ENCODE measurements around the gene ENPP7. TPM values are rescaled to one million over a fixed set of nuclear protein-coding genes. Genes with fewer than 3 reads are reported as not detected.

The ENPP7 gene
- total RNA-seq, 1 experiment from 2014 or later, result not detected

- H3K27me3 ChIP-seq (ENCODE audit: low read length), result no peaks in the 10 kb centered on the region
- peak; percentile 79 for DNase-seq
- H3K4me1 ChIP-seq (ENCODE audit: low read length), result peaks cover 8% of the 10 kb centered on the region
Measured at GRCh38 chr17:79789943-79790804, 59.4 kb downstream of the ENPP7 start.

GRCh38 chr17:79790805-79791734, 60.3 kb downstream of the ENPP7 start:
- Histone ChIP-seq H3K36me3 (ENCODE audit: insufficient read depth, low read length) (peaks cover 12% of the 10 kb centered on the region; the same call in 1 of the 2 replicates), H3K27me3 (ENCODE audit: low read length) (no peaks in the 10 kb centered on the region), H3K79me2 (ENCODE audit: low read length) (peaks cover 12% of the 10 kb centered on the region), H3K27ac (ENCODE audit: low read length) (no peak overlapping the region), H3K4me3 (ENCODE audit: low read length) (no peak overlapping the region), H3K4me2 (ENCODE audit: low read depth, low read length, poor library complexity, severe bottlenecking) (no peak overlapping the region), H3K9ac (ENCODE audit: low read length) (no peak overlapping the region), H4K20me1 (ENCODE audit: insufficient read depth, low read depth, low read length) (peaks cover 11% of the 10 kb centered on the region), H3K9me2 (replicated peaks; ENCODE audit: insufficient read depth, low read length) (no peaks in the 10 kb centered on the region), H3K9me3 (ENCODE audit: low read length) (no peaks in the 10 kb centered on the region), H3K4me1 (ENCODE audit: low read length) (peaks cover 16% of the 10 kb centered on the region), H2AFZ (ENCODE audit: low read length) (no peak overlapping the region)
- DNase-seq, result no peak

More at GRCh38 chr17:79789943-79790804, 59.4 kb downstream of the ENPP7 start:
- Histone ChIP-seq H4K20me1 (ENCODE audit: insufficient read depth, low read depth, low read length) (peaks cover 9% of the 10 kb centered on the region), H3K9me3 (ENCODE audit: low read length) (no peaks in the 10 kb centered on the region), H3K4me2 (ENCODE audit: low read depth, low read length, poor library complexity, severe bottlenecking) (no peak overlapping the region), H3K4me3 (ENCODE audit: low read length) (no peak overlapping the region), H3K27ac (ENCODE audit: low read length) (no peak overlapping the region), H2AFZ (ENCODE audit: low read length) (no peak overlapping the region), H3K79me2 (ENCODE audit: low read length) (peaks cover 5% of the 10 kb centered on the region; the same call in 1 of the 2 replicates), H3K9ac (ENCODE audit: low read length) (no peak overlapping the region), H3K36me3 (ENCODE audit: insufficient read depth, low read length) (peaks cover 10% of the 10 kb centered on the region; the same call in 1 of the 2 replicates), H3K9me2 (replicated peaks; ENCODE audit: insufficient read depth, low read length) (no peaks in the 10 kb centered on the region)

GRCh38 chr17:79791735-79792161, 61.0 kb downstream of the ENPP7 start:
- H3K4me1 ChIP-seq (ENCODE audit: low read length), result peaks cover 16% of the 10 kb centered on the region
- no peaks in the 10 kb centered on the region for H3K9me3 ChIP-seq (ENCODE audit: low read length)
- no peak for DNase-seq
- no peak overlapping the region for H3K27ac ChIP-seq (ENCODE audit: low read length)
- peaks cover 11% of the 10 kb centered on the region for H4K20me1 ChIP-seq (ENCODE audit: insufficient read depth, low read depth, low read length)
- H3K9ac ChIP-seq (ENCODE audit: low read length), result no peak overlapping the region
- H3K4me2 ChIP-seq (ENCODE audit: low read depth, low read length, poor library complexity, severe bottlenecking), result no peak overlapping the region
- no peaks in the 10 kb centered on the region for H3K9me2 ChIP-seq (replicated peaks; ENCODE audit: insufficient read depth, low read length)
- peaks cover 19% of the 10 kb centered on the region for H3K79me2 ChIP-seq (ENCODE audit: low read length)
- H2AFZ ChIP-seq (ENCODE audit: low read length), result no peak overlapping the region
- no peak overlapping the region for H3K4me3 ChIP-seq (ENCODE audit: low read length)
- H3K36me3 ChIP-seq (ENCODE audit: insufficient read depth, low read length), result peaks cover 12% of the 10 kb centered on the region; the same call in 1 of the 2 replicates
- H3K27me3 ChIP-seq (ENCODE audit: low read length), result no peaks in the 10 kb centered on the region

Small RNA genes within 50 kb of the gene (small RNA-seq; reads per million reads assigned to genes)
- gene MIR4739, result not detected

Other genes with a start within 250 kb of the ENPP7 start
- not detected in 2 replicates for gene RBFOX3, start 119.9 kb upstream of the ENPP7 start, total RNA-seq (2014; rRNA removed; shearing (Covaris generic); ENCODE audit: low replicate concordance)
- gene CBX2, start 47.2 kb downstream of the ENPP7 start, total RNA-seq (2014; rRNA removed; shearing (Covaris generic); ENCODE audit: low replicate concordance), result 4.8 and 8.4 TPM in 2 replicates
- 8.0 and 26.4 TPM in 2 replicates for gene CBX8, start 66.1 kb downstream of the ENPP7 start, total RNA-seq (2014; rRNA removed; shearing (Covaris generic); ENCODE audit: low replicate concordance)
- 33.3 and 86.5 TPM in 2 replicates for gene CBX4, start 108.5 kb downstream of the ENPP7 start, total RNA-seq (2014; rRNA removed; shearing (Covaris generic); ENCODE audit: low replicate concordance)

Data from Karpas-422 (cell line).